Activated naive CD4-positive, alpha-beta T cell treated with anti-CD3 and anti-CD28 coated beads, Interleukin-2, amount 10 ng/mL, durations not matched to agents 7 days and 5 days (primary cell): ENCODE results near the gene PLK2.

Experiments
- CTCF ChIA-PET: fragments of 350-600 bp; sonication (Branson Sonifier 250); formaldehyde crosslinking; loops from one replicate; lab custom pipeline; 2021; ENCODE audit warnings: antibody characterized with exemption; lab: Charles Lee
- DNase-seq: peaks from one replicate; pipeline ENCODE4 v3.0.0-alpha.2; 2020
- H3K27ac Mint-ChIP-seq: one replicate; pipeline ENCODE4 v1.8.0; 2021; ENCODE audit warnings: mild to moderate bottlenecking, moderate library complexity, mixed read lengths
- H3K27me3 Mint-ChIP-seq: one replicate; pipeline ENCODE4 v1.8.0; 2021; ENCODE audit warnings: mild to moderate bottlenecking, mixed read lengths
- H3K36me3 Mint-ChIP-seq: one replicate; pipeline ENCODE4 v1.8.0; 2021; ENCODE audit warnings: mixed read lengths
- H3K4me1 Mint-ChIP-seq: one replicate; pipeline ENCODE4 v1.8.0; 2021; ENCODE audit warnings: mixed read lengths
- H3K4me3 Mint-ChIP-seq: one replicate; pipeline ENCODE4 v1.8.0; 2021; ENCODE audit warnings: mild to moderate bottlenecking, moderate library complexity, mixed read lengths
- H3K9me3 Mint-ChIP-seq: one replicate; pipeline ENCODE4 v1.8.0; 2021; ENCODE audit warnings: mixed read lengths

PLK2 gene

DNA sequence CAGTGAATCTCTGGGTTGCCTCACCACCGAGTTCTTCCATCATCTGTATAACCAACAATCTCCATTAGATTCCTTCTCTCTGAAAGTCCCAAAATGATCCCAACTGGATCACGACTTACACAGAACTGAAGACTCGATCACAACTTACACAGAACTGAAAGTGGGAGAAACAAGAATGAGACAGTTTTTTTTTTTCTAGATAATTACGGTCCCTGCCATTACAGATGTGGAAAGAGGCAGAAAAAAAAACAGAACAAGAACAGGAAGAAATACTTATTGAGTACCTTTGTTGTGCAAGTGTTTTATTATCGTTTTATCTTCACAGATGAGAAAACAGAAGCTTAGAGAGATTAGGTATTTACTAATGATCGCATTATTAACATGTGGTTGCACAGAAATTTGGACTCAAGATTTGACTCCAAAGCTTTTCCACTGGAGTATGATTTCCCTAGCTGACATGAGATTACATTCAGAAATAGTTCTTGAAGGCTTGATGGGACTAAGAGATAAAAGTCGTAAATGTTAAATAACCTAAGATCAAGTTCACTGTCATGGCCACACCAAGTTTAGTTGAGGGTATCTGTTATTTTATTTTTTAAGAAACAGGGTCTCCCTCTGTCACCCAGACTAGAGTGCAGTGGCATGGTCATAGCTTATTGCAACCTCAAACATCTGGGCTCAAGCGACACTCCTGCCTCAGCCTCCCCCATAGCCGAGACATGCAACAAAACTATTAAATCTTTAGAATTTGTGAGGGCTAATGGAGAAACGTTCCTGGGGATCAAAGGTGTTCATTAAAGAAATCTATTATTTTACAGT is 8.9 kb downstream of the PLK2 start:
- no peak overlapping the region for H3K27ac Mint-ChIP-seq
- H3K36me3 Mint-ChIP-seq, result peaks cover 2% of the 10 kb centered on the region
- DNase-seq, result no peak
- no peak overlapping the region for H3K4me3 Mint-ChIP-seq
- peaks cover 9% of the 10 kb centered on the region for H3K27me3 Mint-ChIP-seq
- no peaks in the 10 kb centered on the region for H3K4me1 Mint-ChIP-seq
- CTCF ChIA-PET, result no interaction called here
- no peaks in the 10 kb centered on the region for H3K9me3 Mint-ChIP-seq

DNA sequence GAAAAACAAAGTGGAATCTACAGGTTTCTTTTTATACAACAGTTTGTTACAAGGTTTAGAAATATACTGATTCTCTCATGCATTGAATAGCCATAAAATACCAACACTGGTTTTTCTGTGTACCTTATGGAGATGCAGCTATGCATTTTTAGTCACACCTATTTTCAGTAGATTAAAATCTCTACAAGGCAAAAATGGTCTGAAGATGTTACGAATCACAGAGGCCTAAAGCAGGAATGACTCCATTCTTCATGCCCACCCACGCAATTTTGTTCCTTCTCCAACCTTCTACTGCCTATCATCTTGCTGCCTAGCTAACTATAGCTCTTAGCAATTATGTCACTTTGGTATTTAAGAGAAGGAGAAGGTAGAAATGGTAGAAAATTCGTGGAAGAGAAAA is 9.9 kb downstream of the PLK2 start:
- CTCF ChIA-PET, result no interaction called here
- Mint-ChIP-seq H3K27ac (no peak overlapping the region), H3K9me3 (no peaks in the 10 kb centered on the region), H3K4me1 (no peaks in the 10 kb centered on the region), H3K36me3 (no peaks in the 10 kb centered on the region), H3K4me3 (no peak overlapping the region), H3K27me3 (peaks cover 9% of the 10 kb centered on the region)
- no peak for DNase-seq

DNA sequence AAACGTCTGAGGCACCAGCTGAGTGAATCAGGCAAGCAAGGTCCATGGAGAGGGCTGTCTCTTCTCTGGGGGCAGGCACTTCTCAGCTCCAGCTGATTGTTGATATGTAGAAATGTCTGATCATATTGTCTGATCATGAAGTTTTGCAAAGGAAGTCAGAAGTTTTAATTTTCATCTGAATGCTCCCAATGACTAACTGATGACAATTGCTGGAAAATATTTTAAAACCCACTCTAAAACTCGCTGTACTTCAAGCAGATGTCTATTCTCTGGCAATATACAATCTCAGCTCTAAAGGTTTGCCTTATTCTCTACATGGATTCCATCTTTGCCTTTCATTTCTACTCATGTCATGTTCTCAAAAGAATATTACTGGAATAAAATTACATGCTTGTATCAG is 12.7 kb downstream of the PLK2 start:
- H3K4me3 Mint-ChIP-seq, result no peak overlapping the region
- DNase-seq, result no peak
- CTCF ChIA-PET, result interaction anchor here (1.8 kb wide), 1 partner anchor 9 kb away, joined by 4 read pairs; no protein-coding TSS in a partner anchor
- H3K4me1 Mint-ChIP-seq, result no peaks in the 10 kb centered on the region
- H3K9me3 Mint-ChIP-seq, result no peaks in the 10 kb centered on the region
- H3K36me3 Mint-ChIP-seq, result no peaks in the 10 kb centered on the region
- H3K27ac Mint-ChIP-seq, result no peak overlapping the region
- H3K27me3 Mint-ChIP-seq, result peaks cover 9% of the 10 kb centered on the region

DNA sequence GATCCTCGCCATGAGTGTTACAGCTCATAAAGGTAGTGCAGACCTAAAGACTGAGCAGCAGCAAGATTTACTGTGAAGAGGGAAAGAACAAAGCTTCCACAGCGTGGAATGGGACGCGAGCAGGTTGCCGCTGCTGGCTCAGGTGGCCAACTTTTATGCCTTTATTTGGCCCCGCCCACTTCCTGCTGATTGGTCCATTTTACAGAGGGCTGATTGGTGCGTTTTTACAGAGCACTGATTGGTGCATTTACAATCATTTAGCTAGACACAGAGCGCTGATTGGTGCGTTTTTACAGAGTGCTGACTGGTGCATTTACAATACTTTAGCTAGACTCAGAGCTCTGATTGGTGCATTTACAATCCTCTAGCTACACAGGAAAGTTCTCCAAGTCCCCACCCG is 13.9 kb downstream of the PLK2 start:
- H3K4me1 Mint-ChIP-seq, result no peaks in the 10 kb centered on the region
- DNase-seq, result no peak
- no peak overlapping the region for H3K4me3 Mint-ChIP-seq
- no peaks in the 10 kb centered on the region for H3K9me3 Mint-ChIP-seq
- no peak overlapping the region for H3K27ac Mint-ChIP-seq
- peaks cover 13% of the 10 kb centered on the region for H3K27me3 Mint-ChIP-seq
- CTCF ChIA-PET, result interaction anchor here (1.8 kb wide), 1 partner anchor 10 kb away, joined by 4 read pairs; no protein-coding TSS in a partner anchor
- no peaks in the 10 kb centered on the region for H3K36me3 Mint-ChIP-seq

DNA sequence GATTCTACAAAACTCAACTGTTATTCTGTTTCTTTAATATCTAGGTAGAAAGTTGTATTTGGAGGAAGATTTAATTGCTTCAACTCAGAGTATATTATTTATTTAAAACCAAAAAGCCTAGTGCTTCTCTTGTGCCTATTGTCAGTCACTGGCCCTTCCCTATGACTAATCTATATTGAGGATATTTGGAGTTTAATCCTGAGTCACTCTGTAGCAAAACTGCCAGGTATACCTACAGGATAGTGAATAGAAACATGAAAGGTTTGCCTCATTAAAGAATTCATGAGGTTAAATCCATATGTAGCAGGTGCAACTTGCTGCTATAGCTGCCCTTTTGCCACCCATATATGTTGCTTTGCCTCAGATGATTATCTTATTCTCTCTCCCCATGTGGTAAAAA is 15.1 kb downstream of the PLK2 start:
- DNase-seq, result no peak
- Mint-ChIP-seq H3K4me1 (no peaks in the 10 kb centered on the region), H3K36me3 (no peaks in the 10 kb centered on the region), H3K4me3 (no peak overlapping the region), H3K27me3 (peaks cover 8% of the 10 kb centered on the region), H3K9me3 (no peaks in the 10 kb centered on the region), H3K27ac (no peak overlapping the region)
- CTCF ChIA-PET, result no interaction called here

DNA sequence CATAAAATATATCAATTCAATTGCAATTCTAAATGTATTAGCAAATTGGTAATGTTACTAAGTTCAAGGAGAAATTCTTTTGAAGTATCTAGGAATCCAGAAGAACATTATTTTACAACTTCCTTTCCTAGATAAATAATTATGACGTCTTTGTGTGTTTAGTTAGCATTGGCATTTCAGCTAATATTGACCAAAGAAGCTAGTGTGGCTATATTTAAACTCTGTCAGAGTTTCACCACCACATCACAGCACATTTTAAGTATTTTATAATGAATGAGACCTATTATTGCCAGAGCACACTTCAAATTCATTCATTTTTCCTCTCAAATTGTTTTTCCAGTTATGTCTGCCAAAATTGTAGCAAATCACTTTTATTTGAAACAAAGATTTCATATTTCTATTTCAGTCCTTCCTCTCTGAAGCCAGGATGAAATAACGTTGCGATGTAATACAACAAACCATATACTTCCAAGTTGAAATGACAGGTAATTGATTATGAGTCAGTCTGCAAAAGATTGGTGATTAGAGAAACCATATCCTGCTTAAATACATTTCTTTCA is 18.9 kb downstream of the PLK2 start:
- Mint-ChIP-seq H3K36me3 (no peaks in the 10 kb centered on the region), H3K27me3 (peaks cover 3% of the 10 kb centered on the region), H3K4me1 (no peaks in the 10 kb centered on the region), H3K9me3 (no peaks in the 10 kb centered on the region), H3K27ac (no peak overlapping the region), H3K4me3 (no peak overlapping the region)
- no peak for DNase-seq
- CTCF ChIA-PET, result no interaction called here

DNA sequence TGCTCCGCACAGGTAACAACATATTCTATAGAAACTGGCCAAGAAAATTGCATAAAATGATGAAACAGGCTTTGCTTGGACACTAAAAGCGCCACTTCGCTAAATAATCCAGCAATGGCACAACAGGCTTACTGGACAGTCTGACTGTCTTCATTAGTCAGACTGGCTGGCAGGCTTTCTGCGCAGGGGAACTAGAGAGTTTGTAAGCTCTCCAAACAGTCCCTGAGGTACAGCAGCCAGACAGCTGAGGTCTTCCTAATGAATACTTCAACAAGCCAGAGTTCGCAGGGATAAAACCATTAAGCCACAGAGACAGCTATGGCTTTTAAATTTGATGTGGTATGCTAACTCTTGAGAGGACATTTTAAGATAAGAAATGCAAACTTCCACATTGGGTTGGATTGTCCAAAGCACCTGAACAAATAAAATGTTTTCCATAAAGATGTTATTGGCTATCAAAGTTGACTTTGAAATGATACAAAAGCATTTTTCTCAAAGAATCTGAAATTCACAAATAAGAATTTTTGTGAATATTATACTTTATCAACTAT is 20.7 kb downstream of the PLK2 start:
- CTCF ChIA-PET, result no interaction called here
- Mint-ChIP-seq H3K4me3 (no peak overlapping the region), H3K27ac (no peak overlapping the region), H3K4me1 (no peaks in the 10 kb centered on the region), H3K27me3 (peaks cover 3% of the 10 kb centered on the region), H3K36me3 (no peaks in the 10 kb centered on the region), H3K9me3 (no peaks in the 10 kb centered on the region)
- DNase-seq, result no peak

DNA sequence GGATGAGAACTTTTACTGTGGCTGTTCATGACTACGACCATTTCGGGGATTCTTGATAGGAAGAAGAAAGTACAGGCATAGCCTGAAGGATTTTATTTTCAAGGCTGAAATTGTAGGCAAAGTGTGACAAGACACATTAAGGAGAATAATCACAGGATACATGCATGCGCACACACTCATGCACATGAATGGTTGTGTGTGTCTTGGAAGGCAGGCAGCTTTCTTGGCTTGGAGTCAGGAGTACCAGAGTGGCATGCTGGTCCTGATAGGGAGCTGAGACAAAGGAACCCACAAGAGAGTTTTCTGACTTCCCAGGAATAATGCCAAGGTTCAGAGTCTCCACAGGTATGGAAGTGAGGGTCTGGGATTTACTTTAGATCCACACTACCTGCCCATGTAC is 22.2 kb downstream of the PLK2 start:
- Mint-ChIP-seq H3K36me3 (no peaks in the 10 kb centered on the region), H3K4me1 (no peaks in the 10 kb centered on the region), H3K9me3 (no peaks in the 10 kb centered on the region), H3K4me3 (no peak overlapping the region), H3K27ac (no peak overlapping the region), H3K27me3 (peaks cover 3% of the 10 kb centered on the region)
- CTCF ChIA-PET, result no interaction called here
- DNase-seq, result no peak

DNA sequence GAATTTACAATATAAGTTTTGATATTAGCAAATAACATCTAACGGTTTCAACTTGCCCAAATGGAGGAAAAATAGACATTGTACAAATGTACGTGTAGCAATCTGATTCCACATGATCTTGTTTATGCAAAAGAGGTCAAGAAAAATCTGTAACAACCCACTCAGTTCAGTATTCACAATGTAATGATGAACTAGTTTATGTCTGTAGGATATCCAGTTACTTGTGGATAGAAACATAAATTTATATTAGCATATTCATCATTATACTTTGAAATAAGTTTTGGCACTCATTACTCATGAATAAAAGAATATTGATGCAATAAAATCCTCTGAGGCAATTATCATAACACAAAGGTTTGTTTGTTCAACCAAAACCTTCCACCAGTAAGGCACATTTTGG is 28.1 kb downstream of the PLK2 start:
- Mint-ChIP-seq H3K27me3 (no peaks in the 10 kb centered on the region), H3K4me3 (no peak overlapping the region), H3K9me3 (no peaks in the 10 kb centered on the region), H3K27ac (no peak overlapping the region), H3K4me1 (no peaks in the 10 kb centered on the region), H3K36me3 (no peaks in the 10 kb centered on the region)
- CTCF ChIA-PET, result no interaction called here
- DNase-seq, result no peak

DNA sequence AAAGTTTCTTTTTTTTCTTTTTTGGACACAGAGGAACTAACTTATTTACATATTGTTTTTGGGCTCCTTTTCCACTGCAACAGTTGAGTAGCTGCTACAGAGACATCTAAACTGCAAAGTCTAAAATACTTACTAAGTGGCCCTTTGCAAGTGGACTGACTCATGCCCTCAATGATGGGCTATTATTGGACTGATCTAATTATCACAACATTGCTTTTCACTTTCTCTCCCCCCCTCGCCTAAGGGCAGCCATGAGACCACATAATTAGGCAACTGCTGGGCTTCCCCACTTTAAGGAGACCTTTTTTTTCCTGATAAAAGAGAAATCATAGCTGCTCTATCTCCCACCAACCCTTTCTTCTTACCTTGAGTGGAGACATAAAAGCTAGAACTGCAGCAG is 47.0 kb downstream of the PLK2 start:
- Mint-ChIP-seq H3K4me3 (no peak overlapping the region), H3K27ac (no peak overlapping the region), H3K36me3 (no peaks in the 10 kb centered on the region), H3K4me1 (no peaks in the 10 kb centered on the region), H3K9me3 (no peaks in the 10 kb centered on the region), H3K27me3 (peaks cover 11% of the 10 kb centered on the region)
- DNase-seq, result no peak
- CTCF ChIA-PET, result no interaction called here

DNA sequence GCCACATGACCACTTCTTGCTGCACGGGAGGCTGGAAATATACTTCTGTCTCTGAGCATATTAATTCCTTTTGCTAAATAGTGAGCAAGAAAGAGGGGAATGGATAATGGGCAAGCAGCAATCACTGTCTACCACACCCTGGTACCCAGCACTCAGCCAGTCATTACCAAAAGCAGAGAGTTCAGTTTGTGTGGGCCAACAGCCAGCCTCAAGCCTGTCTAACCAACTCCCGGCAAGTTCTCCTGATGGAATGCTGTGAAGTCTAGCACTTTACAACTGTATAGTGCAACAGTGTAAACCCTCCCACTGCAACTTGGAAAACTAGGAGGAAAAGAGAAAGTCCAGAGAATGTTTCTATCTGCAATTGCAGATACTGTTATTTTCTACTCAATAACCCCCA is 47.8 kb downstream of the PLK2 start:
- H3K27me3 Mint-ChIP-seq, result peaks cover 13% of the 10 kb centered on the region
- H3K9me3 Mint-ChIP-seq, result no peaks in the 10 kb centered on the region
- no peak overlapping the region for H3K27ac Mint-ChIP-seq
- CTCF ChIA-PET, result no interaction called here
- DNase-seq, result no peak
- H3K36me3 Mint-ChIP-seq, result no peaks in the 10 kb centered on the region
- no peaks in the 10 kb centered on the region for H3K4me1 Mint-ChIP-seq
- no peak overlapping the region for H3K4me3 Mint-ChIP-seq

DNA sequence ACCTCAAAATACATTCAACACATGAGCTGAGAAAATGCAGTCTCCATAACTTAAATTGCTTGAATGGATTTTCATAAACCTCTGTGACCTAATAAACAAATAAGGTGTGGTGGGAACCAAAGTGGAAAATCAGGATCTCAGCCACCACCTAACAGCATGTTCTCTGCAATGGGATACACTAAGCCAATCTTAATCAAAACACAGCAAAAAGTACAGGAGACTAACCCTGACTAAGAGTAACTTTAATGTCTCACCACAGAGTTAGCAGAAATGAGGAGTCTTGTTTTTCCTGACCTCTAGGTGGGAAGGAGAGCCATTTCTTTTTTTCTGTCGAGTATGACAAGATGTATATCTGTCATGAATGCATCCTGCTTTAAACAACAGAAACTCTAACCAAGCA is 48.5 kb downstream of the PLK2 start:
- Mint-ChIP-seq H3K36me3 (no peaks in the 10 kb centered on the region), H3K4me1 (no peaks in the 10 kb centered on the region), H3K4me3 (no peak overlapping the region), H3K27ac (no peak overlapping the region), H3K9me3 (no peaks in the 10 kb centered on the region), H3K27me3 (peaks cover 14% of the 10 kb centered on the region)
- no peak for DNase-seq
- CTCF ChIA-PET, result no interaction called here

DNA sequence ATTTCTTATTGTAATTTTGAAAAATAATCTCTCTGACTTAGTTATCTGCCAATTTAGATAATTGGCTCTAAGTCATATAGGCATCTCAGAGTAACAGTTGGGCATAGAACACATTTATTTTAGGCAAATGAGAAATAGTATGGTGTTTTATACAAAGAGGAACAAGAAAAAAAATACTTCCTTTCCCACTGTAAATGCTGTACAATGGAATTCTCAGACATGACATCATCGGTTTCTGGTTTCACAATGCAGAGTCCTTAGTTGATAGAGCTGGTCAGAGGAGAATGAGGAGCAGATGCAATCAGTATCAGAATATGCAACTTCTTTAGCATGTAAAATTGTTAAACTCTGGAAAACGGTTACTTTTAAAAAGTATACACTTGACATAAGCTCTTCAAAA is 49.4 kb downstream of the PLK2 start:
- Mint-ChIP-seq H3K4me1 (no peaks in the 10 kb centered on the region), H3K4me3 (no peak overlapping the region), H3K9me3 (no peaks in the 10 kb centered on the region), H3K27ac (no peak overlapping the region), H3K36me3 (no peaks in the 10 kb centered on the region), H3K27me3 (peaks cover 8% of the 10 kb centered on the region)
- no peak for DNase-seq
- CTCF ChIA-PET, result no interaction called here

DNA sequence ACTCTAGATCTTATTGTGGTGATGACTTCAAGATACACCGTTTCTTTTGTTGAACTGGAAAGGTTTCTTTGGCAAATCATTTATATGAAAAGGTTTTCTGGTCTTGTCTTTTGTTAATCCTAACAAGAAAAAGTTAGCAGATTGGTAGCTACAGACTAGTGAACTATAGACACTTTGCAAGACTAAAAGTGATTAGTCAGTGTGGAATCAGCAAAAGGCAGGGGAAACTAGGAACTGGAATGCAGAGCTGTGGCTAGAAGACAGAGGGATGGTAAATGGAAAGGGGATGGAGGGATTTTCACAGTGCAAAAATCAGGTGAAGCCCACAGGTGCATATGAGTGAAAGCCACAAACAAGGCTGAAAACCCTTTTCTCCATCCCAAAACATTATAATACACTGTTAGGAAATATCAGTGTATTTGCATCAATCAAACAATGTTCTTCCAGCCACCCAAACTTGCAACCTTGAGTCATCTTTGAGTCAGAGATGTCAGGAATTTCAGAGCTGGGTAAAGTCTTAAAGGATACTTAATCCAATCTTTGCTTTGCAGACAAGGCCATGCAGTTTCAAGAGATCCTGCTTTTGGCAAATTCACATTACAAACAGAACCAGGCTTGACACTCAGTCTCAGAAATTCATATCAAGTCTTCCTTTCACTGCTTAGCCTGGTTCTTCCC is 52.7 kb downstream of the PLK2 start:
- DNase-seq, result no peak
- H3K27me3 Mint-ChIP-seq, result peaks cover 4% of the 10 kb centered on the region
- no peak overlapping the region for H3K4me3 Mint-ChIP-seq
- no peak overlapping the region for H3K27ac Mint-ChIP-seq
- no peaks in the 10 kb centered on the region for H3K9me3 Mint-ChIP-seq
- no peaks in the 10 kb centered on the region for H3K4me1 Mint-ChIP-seq
- CTCF ChIA-PET, result no interaction called here
- H3K36me3 Mint-ChIP-seq, result no peaks in the 10 kb centered on the region

DNA sequence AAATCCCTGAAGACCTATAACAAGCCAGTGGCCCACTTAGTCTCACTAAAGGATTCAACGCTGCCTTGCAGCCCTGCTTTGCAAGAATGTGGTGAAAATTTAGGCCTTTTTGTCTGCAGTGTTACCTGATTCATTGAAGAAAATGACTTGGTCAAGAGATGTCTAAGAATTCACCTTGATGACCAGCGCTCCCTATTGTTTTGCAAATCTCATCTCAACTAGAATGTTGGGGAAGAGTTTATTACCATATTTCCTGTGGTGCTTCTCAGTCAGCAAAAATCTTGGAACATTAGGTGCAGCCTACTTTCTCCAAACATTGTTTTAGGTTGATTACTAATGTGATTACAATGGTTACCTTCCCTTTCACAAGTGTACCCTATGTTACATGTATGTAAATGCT is 53.5 kb downstream of the PLK2 start:
- CTCF ChIA-PET, result no interaction called here
- no peak for DNase-seq
- Mint-ChIP-seq H3K36me3 (no peaks in the 10 kb centered on the region), H3K4me1 (no peaks in the 10 kb centered on the region), H3K9me3 (no peaks in the 10 kb centered on the region), H3K27ac (no peak overlapping the region), H3K27me3 (peaks cover 4% of the 10 kb centered on the region), H3K4me3 (no peak overlapping the region)
